Spleen (tissue), 7 donors: ENCODE data around the gene DISP2.

ENCODE experiments used
- CTCF ChIP-seq, 11 experiments: fragments of 200-600 bp in 7 of 11; fragments of 450-650 bp in 4 of 11; sonication (generic) in 4 of 11; IDR thresholded peaks in 8 of 11; conservative IDR thresholded peaks in 3 of 11; 1 replicate in 7 of 11; 2 replicates in 4 of 11; pipeline versions ENCODE4 v1.4.0 to v1.8.0; 2016 to 2021; ENCODE audit warnings: antibody characterized with exemption in 11 of 11, inconsistent platforms in 4 of 11, mild to moderate bottlenecking in 1 of 11
- POLR2A ChIP-seq, 3 donors: fragments of 450-650 bp; IDR thresholded peaks; one replicate each; pipeline ENCODE4 v1.5.1; 2017; ENCODE audit warnings: antibody characterized with exemption in 3 of 3, mild to moderate bottlenecking in 1 of 3
- donor health status: DM: no; HTN: no; CAD: no; lungs with moderate emphysema.
- donor health status: DM: no; HTN: no; CAD: no.
- donor health status: DM: no; HTN: no; CAD: no.

- no peak for TF ChIP-seq CTCF (IDR thresholded peaks at IDR 0.05 in 8 of 11, conservative IDR thresholded peaks at IDR 0.05 in 3 of 11)
- TF ChIP-seq POLR2A (IDR thresholded peaks at IDR 0.05), result no peak
Measured at GRCh38 chr15:40322531-40323238, 35.3 kb upstream of the DISP2 start.
